RWPE2 (cell line): ENCODE data around the gene SYT17.

Source experiments
- ATAC-seq: fragments of 200-7000 bp; cut with Tn5 transposase; 3 replicates; pipeline ENCODE4 v1.9.1; 2021; ENCODE audit warnings: low read depth
- DNase-seq: peaks from one replicate; pipeline ENCODE4 v3.0.0-alpha.2; 2020; ENCODE audit warnings: low spot score
- H3K27ac ChIP-seq: fragments of 450-650 bp; 2 replicates; pipeline ENCODE4 v1.5.1; 2017; ENCODE audit warnings: mild to moderate bottlenecking; ENCODE audit not compliant: poor library complexity, severe bottlenecking
- H3K27me3 ChIP-seq: fragments of 250-450 bp; sonication (Bioruptor Pico); 2 replicates; pipeline ENCODE4 v1.5.1; 2021; ENCODE audit warnings: mild to moderate bottlenecking, moderate library complexity; ENCODE audit not compliant: insufficient read depth, poor library complexity, severe bottlenecking
- H3K36me3 ChIP-seq: fragments of 250-450 bp; sonication (Bioruptor Pico); 2 replicates; pipeline ENCODE4 v1.5.1; 2020; ENCODE audit warnings: low read depth, mild to moderate bottlenecking, moderate library complexity
- H3K4me1 ChIP-seq: fragments of 250-450 bp; sonication (Bioruptor Pico); 2 replicates; pipeline ENCODE4 v1.5.1; 2021; ENCODE audit warnings: mild to moderate bottlenecking, moderate library complexity; ENCODE audit not compliant: insufficient read depth, poor library complexity, severe bottlenecking
- H3K4me3 ChIP-seq: fragments of 250-450 bp; sonication (Bioruptor Pico); 2 replicates; pipeline ENCODE4 v1.5.1; 2021; ENCODE audit warnings: mild to moderate bottlenecking, moderate library complexity; ENCODE audit not compliant: severe bottlenecking
- H3K9me3 ChIP-seq: fragments of 250-450 bp; sonication (Bioruptor Pico); 2 replicates; pipeline ENCODE4 v1.5.1; 2021; ENCODE audit warnings: mild to moderate bottlenecking, moderate library complexity; ENCODE audit not compliant: severe bottlenecking
- TF ChIP-seq, protein P1 (sequence below): fragments of 450-650 bp; IDR thresholded peaks from one replicate; pipeline ENCODE4 v1.5.1; 2017; ENCODE audit warnings: mild to moderate bottlenecking, moderate library complexity; ENCODE audit not compliant: poor library complexity, severe bottlenecking

Gene SYT17

GRCh38 chr16:19165101-19165500 lies 2.9 kb upstream of the SYT17 start:
- peak; percentile 32; the same call in 2 of the 3 replicates for ATAC-seq
- no peaks in the 10 kb centered on the region for H3K27me3 ChIP-seq
- TF ChIP-seq, protein P1, sequence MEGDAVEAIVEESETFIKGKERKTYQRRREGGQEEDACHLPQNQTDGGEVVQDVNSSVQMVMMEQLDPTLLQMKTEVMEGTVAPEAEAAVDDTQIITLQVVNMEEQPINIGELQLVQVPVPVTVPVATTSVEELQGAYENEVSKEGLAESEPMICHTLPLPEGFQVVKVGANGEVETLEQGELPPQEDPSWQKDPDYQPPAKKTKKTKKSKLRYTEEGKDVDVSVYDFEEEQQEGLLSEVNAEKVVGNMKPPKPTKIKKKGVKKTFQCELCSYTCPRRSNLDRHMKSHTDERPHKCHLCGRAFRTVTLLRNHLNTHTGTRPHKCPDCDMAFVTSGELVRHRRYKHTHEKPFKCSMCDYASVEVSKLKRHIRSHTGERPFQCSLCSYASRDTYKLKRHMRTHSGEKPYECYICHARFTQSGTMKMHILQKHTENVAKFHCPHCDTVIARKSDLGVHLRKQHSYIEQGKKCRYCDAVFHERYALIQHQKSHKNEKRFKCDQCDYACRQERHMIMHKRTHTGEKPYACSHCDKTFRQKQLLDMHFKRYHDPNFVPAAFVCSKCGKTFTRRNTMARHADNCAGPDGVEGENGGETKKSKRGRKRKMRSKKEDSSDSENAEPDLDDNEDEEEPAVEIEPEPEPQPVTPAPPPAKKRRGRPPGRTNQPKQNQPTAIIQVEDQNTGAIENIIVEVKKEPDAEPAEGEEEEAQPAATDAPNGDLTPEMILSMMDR: no peak
- no peak overlapping the region for H3K27ac ChIP-seq
- H3K4me1 ChIP-seq: peaks cover 9% of the 10 kb centered on the region
- DNase-seq: no peak
- H3K4me3 ChIP-seq: no peak overlapping the region
- no peaks in the 10 kb centered on the region for H3K9me3 ChIP-seq
- H3K36me3 ChIP-seq: no peaks in the 10 kb centered on the region

DNA sequence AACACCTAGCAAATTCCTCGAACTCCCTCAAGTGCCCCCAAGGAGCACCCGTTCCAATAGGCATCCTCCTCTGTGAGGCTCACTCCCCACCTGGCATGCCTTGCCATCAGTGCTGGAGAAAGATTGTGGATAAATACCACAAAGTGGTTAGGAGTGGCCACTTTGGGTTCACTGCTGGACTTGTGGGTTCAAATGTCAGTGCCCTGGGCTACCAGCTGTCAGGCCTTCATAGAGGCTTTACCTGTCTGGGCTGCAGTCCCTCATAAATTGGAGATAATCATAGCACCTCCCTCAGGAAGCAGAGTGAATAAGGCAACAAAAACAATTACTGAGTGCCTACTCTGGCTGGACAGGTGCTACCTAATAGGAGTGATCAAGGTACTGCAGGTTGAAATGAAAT lies 1.5 kb upstream of the SYT17 start:
- H3K4me1 ChIP-seq: peaks cover 9% of the 10 kb centered on the region
- no peaks in the 10 kb centered on the region for H3K9me3 ChIP-seq
- no peak for DNase-seq
- no peaks in the 10 kb centered on the region for H3K36me3 ChIP-seq
- no peak for ATAC-seq
- no peaks in the 10 kb centered on the region for H3K27me3 ChIP-seq
- H3K27ac ChIP-seq: no peak overlapping the region
- no peak overlapping the region for H3K4me3 ChIP-seq
- TF ChIP-seq, protein P1: no peak

DNA sequence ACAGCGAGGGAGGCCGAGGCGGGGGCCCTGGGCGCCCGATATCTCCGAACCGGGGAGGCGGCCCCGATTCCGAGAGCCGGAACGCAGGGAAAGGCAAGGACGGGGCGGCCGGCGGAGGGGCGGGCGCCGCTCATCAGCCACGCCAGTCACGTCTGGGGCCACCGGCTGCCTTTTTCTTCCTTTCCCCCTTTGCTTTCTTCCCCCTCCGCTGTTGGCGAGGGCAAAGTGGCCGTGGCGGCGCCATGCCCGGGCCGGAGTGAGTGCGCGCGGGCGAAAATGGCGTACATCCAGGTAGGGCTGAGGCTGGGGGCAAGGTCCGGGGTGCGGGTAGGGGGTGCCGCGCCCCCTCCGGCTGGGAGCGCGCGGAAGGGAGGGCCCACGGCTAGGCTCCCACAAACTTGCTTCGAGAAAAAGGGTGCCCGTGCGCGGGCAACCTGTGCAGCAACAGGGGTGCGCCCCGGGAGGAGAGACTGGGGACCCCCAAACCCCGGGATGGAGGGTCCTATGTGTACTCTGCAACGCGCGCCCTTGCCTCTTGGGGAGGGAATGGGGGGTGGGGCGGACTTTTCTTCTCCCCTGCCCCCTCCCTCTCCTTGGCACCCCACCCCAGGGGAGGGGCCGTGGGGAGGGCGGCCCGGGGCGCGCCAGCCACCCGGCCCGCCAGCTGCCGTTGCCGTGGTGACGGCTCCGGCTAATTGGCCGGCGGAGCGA lies 486 bp downstream of the SYT17 start:
- Histone ChIP-seq H3K9me3 (no peaks in the 10 kb centered on the region), H3K36me3 (no peaks in the 10 kb centered on the region), H3K27me3 (no peaks in the 10 kb centered on the region), H3K4me3 (peak overlapping the region; percentile 71), H3K4me1 (peaks cover 9% of the 10 kb centered on the region), H3K27ac (peak overlapping the region; percentile 5)
- DNase-seq: no peak
- TF ChIP-seq, protein P1: no peak
- ATAC-seq: peak; percentile 19

DNA sequence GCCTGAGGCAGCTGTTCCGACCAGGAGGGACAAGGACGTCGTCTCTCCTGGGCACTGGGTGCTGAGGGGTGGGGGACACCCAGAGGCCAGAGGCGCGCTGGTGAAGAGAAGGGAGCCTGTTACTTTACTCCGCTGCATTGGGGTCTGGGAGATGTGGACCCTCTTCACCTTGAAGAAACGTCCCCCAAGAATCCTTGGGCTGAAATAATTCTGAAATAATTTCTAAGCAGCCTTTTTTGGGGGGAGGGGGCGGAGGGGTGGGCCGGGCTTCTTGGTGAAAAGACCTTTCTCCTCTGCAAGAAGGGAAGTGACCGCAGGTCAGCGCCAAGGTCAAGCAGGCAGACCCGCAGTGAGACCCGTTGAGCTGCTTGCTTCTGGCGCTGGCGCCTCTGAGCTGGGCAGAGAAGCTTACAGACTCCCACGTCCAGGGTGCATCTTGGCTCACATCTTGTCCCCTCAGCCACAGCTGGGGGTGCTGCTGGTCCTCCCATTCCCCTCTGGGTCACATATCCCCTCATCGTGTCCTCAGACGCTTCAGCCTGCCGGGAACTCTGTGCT lies 1.1 kb downstream of the SYT17 start:
- no peak for ATAC-seq
- TF ChIP-seq, protein P1: no peak
- Histone ChIP-seq H3K36me3 (no peaks in the 10 kb centered on the region), H3K27me3 (no peaks in the 10 kb centered on the region), H3K4me1 (peaks cover 9% of the 10 kb centered on the region), H3K4me3 (peak overlapping the region; percentile 71), H3K9me3 (no peaks in the 10 kb centered on the region), H3K27ac (no peak overlapping the region)
- DNase-seq: no peak
